SK-N-MC (cell line): ENCODE measurements around the gene ZNF229.

Experiments used
- EZH2 ChIP-seq: fragments of 200-600 bp; sonication (generic); IDR thresholded peaks from one replicate; pipeline ENCODE4 v1.6.1; 2017; ENCODE audit warnings: antibody characterized with exemption
- POLR2AphosphoS5 ChIP-seq: IDR thresholded peaks from 2 replicates; pipeline ENCODE4 v1.6.1; 2012; ENCODE audit warnings: mild to moderate bottlenecking, low read depth, low read length, borderline replicate concordance

DNA sequence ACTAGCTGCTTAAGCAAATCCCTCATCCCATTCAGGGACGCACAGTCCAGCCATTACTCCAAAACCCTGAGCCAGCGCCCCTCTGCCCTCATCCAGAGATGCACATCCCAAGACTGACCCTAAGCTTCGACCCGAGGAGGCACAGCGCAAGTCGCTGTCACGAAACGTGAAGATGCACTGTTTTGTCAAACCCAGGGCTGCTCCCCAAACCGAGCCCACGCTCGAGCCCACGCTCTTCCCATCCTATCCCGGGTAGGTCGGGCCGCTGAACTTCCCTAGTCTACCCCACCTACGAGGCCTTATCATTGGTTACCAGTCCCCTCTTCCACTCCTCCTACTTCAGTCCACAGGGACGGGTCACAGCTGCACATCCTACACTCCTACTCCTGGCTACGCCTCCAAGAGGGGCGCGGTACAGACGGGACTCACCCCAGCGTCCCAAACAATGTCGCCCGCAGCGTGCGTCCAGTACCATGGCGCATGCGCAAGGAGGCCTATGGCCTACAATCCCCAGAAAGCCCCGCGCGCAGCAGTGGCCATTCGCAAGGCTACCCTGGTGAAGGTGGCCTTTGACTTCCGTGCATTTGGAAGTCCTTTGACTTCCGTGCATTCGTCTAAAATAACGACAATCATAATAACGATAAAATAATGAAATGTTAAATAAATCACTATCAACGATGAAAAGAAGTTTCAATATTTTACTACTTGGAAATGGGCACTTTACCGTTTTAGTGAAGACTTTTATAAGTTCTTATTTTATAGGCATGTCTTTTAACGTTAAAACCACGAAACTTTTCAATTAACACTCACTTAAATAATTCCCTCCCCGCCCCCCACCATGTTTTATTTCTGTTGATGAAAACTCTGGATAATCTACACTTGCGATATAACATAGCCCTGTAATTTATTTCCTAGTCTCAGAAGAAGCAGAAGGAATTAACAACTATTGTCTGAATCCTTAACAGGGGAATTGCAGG, 46.8 kb downstream of the ZNF229 start, which contains the start of gene ZNF285:
- TF ChIP-seq POLR2AphosphoS5 = no peak; the same call in 1 of the 2 replicates
- no peak for TF ChIP-seq EZH2
